GM12891 (cell line): ENCODE measurements around the gene FAM50A.

Experiments used
- PAX5 ChIP-seq: IDR thresholded peaks from 2 replicates; pipeline ENCODE4 v1.6.1; 2011; ENCODE audit warnings: low read length, moderate library complexity, mild to moderate bottlenecking; ENCODE audit not compliant: insufficient read depth, severe bottlenecking
- POLR2A ChIP-seq: IDR thresholded peaks from 2 replicates; pipeline ENCODE4 v1.6.1; 2011; ENCODE audit warnings: low read depth, low read length, control low read depth
- POLR2AphosphoS5 ChIP-seq: IDR thresholded peaks from 2 replicates; pipeline ENCODE4 v1.6.1; 2011; ENCODE audit warnings: low read depth, low read length, control low read depth
- POU2F2 ChIP-seq: IDR thresholded peaks from 2 replicates; pipeline ENCODE4 v1.6.1; 2011; ENCODE audit warnings: low read depth, mild to moderate bottlenecking, control low read depth, low read length, moderate library complexity
- SPI1 ChIP-seq: IDR thresholded peaks from 2 replicates; pipeline ENCODE4 v1.6.1; 2011; ENCODE audit warnings: low read depth, low read length, control low read depth
- TAF1 ChIP-seq: IDR thresholded peaks from 2 replicates; pipeline ENCODE4 v1.6.1; 2011; ENCODE audit warnings: low read depth, low read length, control low read depth

GRCh38 chrX:154482786-154483185 lies 38.8 kb downstream of the FAM50A start:
- TF ChIP-seq POLR2AphosphoS5 = no peak
- TF ChIP-seq POLR2A = no peak
- TF ChIP-seq SPI1 = no peak
- no peak for TF ChIP-seq PAX5
- TF ChIP-seq TAF1 = no peak
- no peak for TF ChIP-seq POU2F2
